ENCODE results near the gene BCAS3. TPM values are rescaled to one million over a fixed set of nuclear protein-coding genes. Genes with fewer than 3 reads are reported as not detected.
"Not testable (repeated sequence)": the region's sequence is repeated elsewhere in the genome, so short reads cannot be mapped to it uniquely, and the experiment has no call there.

Gene BCAS3
- total RNA-seq, 3 donors from 2014 or later, result 21.6 to 33.4 (median 32.1) TPM

GRCh38 chr17:60798576-60798975 lies 120.9 kb downstream of the BCAS3 start:
- ATAC-seq (no peak), DNase-seq (no peak)
- Histone ChIP-seq H3K4me3 (no peak overlapping the region), H3K9me3 (no peaks in the 10 kb centered on the region), H3K4me1 (ENCODE audit: low read depth) (no peaks in the 10 kb centered on the region), H3K36me3 (ENCODE audit: low read depth) (no peaks in the 10 kb centered on the region)
- TF ChIP-seq CTCF (IDR thresholded peaks at IDR 0.05), result no peak
- intact Hi-C loops (cut with DNase I, micrococcal nuclease), result no loop called here

GRCh38 chr17:60802377-60802776 lies 124.7 kb downstream of the BCAS3 start:
- Histone ChIP-seq H3K36me3 (ENCODE audit: low read depth) (no peaks in the 10 kb centered on the region), H3K4me1 (ENCODE audit: low read depth) (no peaks in the 10 kb centered on the region), H3K4me3 (no peak overlapping the region), H3K9me3 (no peaks in the 10 kb centered on the region)
- TF ChIP-seq CTCF (IDR thresholded peaks at IDR 0.05), result no peak
- no peak for DNase-seq
- intact Hi-C loops (cut with DNase I, micrococcal nuclease), result no loop called here
- no peak for ATAC-seq

DNA sequence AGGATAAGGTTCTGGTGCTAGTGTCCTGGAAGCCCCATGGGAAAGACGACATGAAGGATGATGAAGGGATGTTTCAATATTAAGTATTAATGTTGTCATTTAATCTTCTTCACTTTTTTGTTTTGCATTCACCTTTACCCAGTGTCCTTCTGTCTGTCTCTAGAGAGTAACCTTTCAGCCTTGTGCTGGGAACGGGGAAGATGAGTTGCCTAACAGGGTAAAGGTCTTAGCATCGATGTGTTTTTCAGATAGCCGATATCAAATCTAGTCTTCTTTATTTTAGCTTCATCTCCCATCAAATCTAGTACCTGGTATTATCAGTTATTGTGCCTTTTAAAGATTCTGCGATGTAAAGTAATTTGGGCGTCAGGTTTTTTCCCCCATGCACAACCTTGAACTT lies 125.4 kb downstream of the BCAS3 start:
- no peak for TF ChIP-seq CTCF (IDR thresholded peaks at IDR 0.05)
- ATAC-seq (no peak), DNase-seq (no peak)
- Histone ChIP-seq H3K4me1 (ENCODE audit: low read depth) (no peaks in the 10 kb centered on the region), H3K4me3 (no peak overlapping the region), H3K36me3 (ENCODE audit: low read depth) (no peaks in the 10 kb centered on the region), H3K9me3 (no peaks in the 10 kb centered on the region)
- intact Hi-C loops (cut with DNase I, micrococcal nuclease), result no loop called here

DNA sequence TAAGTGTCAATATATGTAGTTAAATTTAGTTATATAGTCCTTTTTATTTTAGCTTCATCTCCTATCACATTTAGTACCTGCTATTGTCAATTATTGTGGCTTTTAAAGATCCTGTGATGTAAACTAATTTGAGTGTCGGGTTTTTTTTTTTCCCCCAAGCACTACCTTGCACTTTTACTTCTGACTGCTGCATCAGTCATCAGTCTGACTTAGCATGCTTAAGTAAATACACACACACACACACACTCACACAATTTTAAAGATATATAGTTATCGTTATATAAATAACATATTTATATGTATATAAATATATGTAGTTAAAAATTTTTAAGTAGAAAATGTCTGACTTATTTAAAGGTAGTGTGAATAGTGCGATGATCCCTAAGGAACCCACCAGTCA lies 127.2 kb downstream of the BCAS3 start:
- H3K36me3 ChIP-seq (ENCODE audit: low read depth), result no peaks in the 10 kb centered on the region
- intact Hi-C loops (cut with DNase I, micrococcal nuclease), result no loop called here
- H3K9me3 ChIP-seq, result no peaks in the 10 kb centered on the region
- DNase-seq (no peak), ATAC-seq (no peak)
- H3K4me1 ChIP-seq (ENCODE audit: low read depth), result no peaks in the 10 kb centered on the region
- TF ChIP-seq CTCF (IDR thresholded peaks at IDR 0.05), result no peak
- no peak overlapping the region for H3K4me3 ChIP-seq

- no peak for TF ChIP-seq CTCF (IDR thresholded peaks at IDR 0.05)
- intact Hi-C loops (cut with DNase I, micrococcal nuclease), result no loop called here
- H3K4me1 ChIP-seq (ENCODE audit: low read depth), result no peaks in the 10 kb centered on the region
Observed at GRCh38 chr17:60809421-60809820, 131.8 kb downstream of the BCAS3 start.

GRCh38 chr17:60814941-60815340 lies 137.3 kb downstream of the BCAS3 start:
- H3K4me1 ChIP-seq (ENCODE audit: low read depth); DNase-seq; H3K9me3 ChIP-seq; intact Hi-C loops (cut with DNase I, micrococcal nuclease); ATAC-seq; H3K4me3 ChIP-seq; H3K36me3 ChIP-seq (ENCODE audit: low read depth): not testable (repeated sequence)

More at GRCh38 chr17:60809421-60809820, 131.8 kb downstream of the BCAS3 start:
- no peak for ATAC-seq
- DNase-seq, result no peak
- Histone ChIP-seq H3K9me3 (peaks cover 6% of the 10 kb centered on the region), H3K4me3 (no peak overlapping the region), H3K36me3 (ENCODE audit: low read depth) (no peaks in the 10 kb centered on the region)

Measured in mucosa of descending colon (tissue), 3 donors.